Fibroblast of the aortic adventitia (primary cell): Measurements from ENCODE around the gene PROSER3. TPM values are rescaled to one million over a fixed set of nuclear protein-coding genes. Genes with fewer than 3 reads are reported as not detected.
"Not testable (repeated sequence)": the region's sequence is repeated elsewhere in the genome, so short reads cannot be mapped to it uniquely, and the experiment has no call there.

Experiments
- DNase-seq: peaks from one replicate; pipeline ENCODE4 v3.0.0-alpha.2; 2010; ENCODE audit warnings: low read depth
- H3K4me3 ChIP-seq: 2 replicates; pipeline ENCODE4 v1.5.1; 2011; ENCODE audit warnings: low read depth, mild to moderate bottlenecking, control low read depth, low read length, moderate library complexity
- CTCF ChIP-seq: IDR thresholded peaks from 2 replicates; pipeline ENCODE4 v1.5.1; 2011; ENCODE audit warnings: mild to moderate bottlenecking, low read length, control low read depth, inconsistent platforms; ENCODE audit not compliant: insufficient read depth
- total RNA-seq: library from RNA; depleted of rRNA; stranded (reverse); fragments of >200 nt; gene quantifications from 2 replicates; pipeline ENCODE4 v1.2.3, GENCODE V29; 2012; ENCODE audit warnings: low replicate concordance

Gene PROSER3
- total RNA-seq, 1 donor, result 10.8 TPM

GRCh38 chr19:35792888-35793287 lies 34.9 kb downstream of the PROSER3 start:
- DNase-seq, result no peak

DNA sequence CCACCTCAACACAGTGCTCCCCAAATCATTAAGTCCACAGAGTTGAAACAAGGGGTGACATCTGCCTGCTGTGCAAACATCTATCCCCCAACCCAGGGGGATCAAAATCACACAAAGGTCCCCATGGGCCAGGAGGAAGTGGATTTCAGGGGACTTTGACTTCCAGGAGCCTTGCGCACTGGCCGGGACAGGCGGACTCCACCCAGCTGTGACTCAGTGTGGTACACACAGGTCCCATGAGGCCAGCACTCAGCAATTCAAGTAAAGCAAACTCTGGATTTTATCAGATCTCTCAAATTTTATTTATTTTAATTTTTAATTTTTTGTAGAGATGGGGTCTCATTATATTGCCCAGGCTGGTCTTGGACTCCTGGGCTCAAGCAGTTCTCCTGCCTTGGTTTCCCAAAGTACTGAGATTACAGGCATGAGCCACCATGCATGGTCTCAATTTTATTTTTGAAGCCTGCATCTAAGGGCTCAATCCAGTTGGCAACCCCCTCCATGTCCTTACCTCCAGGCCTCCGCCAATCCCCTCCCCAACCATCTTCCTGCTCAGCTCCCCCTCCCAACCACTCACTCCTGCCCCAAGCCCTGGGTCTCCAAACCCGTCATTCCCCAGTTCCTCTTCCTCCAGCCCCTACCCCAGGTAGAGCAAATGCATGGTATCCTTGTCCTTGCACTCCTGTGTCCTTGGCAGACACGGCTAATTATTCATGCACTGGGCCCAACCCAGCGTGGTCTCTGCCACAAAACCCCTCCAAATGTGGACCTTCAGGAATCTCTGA lies 35.6 kb downstream of the PROSER3 start:
- no peak for TF ChIP-seq CTCF
- DNase-seq, result peak; percentile 50
- H3K4me3 ChIP-seq, result no peak overlapping the region

More at GRCh38 chr19:35792888-35793287, 34.9 kb downstream of the PROSER3 start:
- TF ChIP-seq CTCF, result no peak
- no peak overlapping the region for H3K4me3 ChIP-seq

DNA sequence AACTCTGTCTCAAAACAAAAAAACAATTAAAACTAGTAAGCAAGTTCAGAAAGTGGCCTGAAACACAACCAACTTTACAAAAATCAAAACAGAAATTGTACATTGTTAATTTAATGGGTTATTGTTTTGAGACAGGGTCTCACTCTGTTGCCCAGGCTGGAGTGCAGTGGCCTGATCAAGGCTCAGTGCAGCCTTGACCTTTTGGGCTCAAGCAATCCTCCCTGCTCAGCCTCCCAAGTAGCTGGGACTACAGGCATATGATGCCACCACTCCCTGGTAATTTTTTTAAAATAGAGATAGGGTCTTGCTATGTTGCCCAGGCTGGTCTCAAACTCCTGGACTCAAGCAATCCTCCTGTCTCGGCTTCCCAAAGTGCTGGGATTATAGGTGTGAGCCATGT lies 37.6 kb downstream of the PROSER3 start:
- not testable (repeated sequence) for H3K4me3 ChIP-seq, DNase-seq

DNA sequence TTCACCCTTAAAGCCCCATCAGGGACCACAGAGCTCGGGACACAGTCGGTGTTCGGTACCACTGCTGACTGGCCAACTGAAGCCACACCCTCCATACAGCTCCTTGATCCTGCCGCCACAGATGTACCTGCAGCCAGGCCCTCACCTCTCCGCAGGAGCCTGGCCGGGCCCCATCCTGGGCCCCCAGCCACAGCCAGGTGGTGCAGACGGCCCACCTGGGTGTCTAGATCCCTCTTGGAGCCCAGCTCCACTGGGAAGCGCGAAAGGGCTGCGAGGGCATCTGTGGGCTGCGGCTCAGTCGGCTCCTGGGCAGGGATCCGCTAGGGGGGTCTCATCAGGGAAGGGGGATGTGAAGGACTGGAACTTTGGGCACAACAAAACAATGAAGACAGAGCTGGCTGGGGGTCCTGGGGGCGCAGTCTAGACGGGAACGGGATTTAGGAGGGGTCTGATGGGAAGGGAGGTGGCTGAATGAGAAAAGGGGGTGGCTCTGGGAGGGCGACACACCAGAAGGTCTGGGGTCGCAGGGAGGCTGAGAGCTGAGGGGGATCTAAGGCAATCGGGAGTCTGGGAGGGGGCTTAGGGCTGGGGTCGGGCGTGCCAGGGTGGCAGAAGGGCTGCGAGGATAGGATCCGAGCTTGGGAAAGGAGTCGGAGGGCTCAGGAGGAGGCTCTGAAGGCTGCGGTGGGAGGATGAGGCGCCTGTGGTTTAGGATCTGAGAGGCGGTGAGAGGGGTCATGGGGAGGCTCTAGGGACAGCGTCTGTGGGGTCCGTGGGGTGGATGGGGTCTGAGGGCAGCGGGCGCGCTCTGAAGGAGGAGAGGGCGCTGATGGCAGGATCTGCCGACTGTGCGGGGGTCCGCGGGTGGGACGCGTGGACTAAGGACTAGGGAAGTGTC lies 38.9 kb downstream of the PROSER3 start:
- no peak for TF ChIP-seq CTCF
- no peak for DNase-seq
- H3K4me3 ChIP-seq, result no peak overlapping the region

- DNase-seq, result no peak
- TF ChIP-seq CTCF, result no peak
- no peak overlapping the region for H3K4me3 ChIP-seq
Observed at GRCh38 chr19:35797663-35798062, 39.7 kb downstream of the PROSER3 start.

DNA sequence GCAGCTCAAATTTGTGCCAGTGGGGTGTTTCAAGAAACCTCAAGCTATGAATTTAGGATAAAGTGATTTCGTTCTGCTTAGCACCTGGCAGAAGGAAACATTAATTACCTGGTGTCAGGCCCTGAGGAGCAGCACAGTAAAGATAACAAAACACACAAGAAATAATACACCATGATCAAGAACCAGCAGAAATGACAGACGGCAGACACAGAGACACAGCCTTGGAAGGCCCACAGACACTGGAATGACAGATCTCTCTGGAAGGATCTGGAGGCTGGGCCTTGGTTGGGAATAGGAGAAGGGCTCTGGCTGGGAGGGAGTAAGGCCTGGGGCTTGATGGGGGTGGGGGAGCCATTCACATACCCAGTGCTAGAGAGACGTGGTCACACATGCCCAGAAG lies 43.9 kb downstream of the PROSER3 start:
- no peak for TF ChIP-seq CTCF
- no peak overlapping the region for H3K4me3 ChIP-seq
- no peak for DNase-seq

DNA sequence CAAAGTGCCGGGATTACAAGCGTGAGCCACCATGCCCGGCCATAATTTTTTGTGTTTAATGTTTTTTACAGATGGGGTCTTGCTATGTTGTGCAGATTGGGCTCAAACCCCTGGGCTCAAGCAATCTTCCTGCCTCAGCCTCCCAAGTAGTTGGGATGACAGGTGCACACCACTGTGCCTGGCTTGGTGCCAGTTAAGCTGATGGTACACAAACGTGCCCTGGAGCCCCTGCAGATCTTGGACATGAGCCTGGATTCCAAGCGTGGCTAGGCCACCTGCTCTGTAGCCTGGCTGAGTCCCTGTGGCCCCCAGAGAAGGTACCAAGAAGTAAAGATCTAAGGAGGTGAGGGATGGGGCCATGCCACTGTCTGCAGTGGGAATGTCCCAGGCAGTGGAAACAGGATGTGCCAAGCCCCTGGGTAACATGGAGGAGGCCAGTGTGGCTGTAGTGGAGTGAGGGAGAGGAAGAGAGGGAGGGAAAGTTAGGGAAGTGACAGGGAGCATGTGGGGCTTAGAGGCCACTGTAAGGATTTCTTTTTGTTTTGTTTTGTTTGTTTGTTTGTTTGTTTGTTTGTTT lies 47.6 kb downstream of the PROSER3 start:
- TF ChIP-seq CTCF, result no peak

More for the DNA sequence above, 47.6 kb downstream of the PROSER3 start:
- no peak overlapping the region for H3K4me3 ChIP-seq
- no peak for DNase-seq
